ENCODE results near the gene NEDD4L.

DNA sequence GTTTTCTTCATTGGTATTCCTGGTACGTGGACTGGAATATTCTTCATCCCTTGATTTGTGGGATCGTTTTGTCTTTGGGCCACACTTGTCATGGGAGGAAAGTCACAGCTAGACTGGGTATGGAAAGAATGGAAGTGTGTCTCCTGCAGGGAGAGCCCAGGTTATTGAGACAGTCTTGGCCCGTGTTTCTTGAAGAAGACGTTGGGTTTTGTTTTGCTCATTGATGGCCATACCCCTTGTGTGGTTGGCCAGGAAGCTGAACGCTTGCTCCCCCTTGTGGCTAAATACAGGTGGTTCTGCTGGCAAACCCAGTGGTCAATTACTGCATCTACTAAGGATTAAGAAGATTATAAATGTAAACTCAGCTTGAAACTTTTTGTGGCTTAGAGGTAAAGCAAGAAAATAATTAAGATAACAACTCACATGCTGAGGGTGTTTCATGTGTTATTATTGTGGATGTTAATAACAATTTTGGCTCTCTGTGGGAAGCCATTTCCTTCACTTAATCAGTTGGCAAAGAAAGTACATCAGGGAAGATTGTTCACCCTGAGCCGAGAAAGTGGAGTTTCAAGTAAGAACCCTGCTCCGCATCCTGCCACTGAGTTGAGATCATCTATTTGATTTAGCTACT is 91.8 kb downstream of the NEDD4L start:
- TF ChIP-seq, protein P1, sequence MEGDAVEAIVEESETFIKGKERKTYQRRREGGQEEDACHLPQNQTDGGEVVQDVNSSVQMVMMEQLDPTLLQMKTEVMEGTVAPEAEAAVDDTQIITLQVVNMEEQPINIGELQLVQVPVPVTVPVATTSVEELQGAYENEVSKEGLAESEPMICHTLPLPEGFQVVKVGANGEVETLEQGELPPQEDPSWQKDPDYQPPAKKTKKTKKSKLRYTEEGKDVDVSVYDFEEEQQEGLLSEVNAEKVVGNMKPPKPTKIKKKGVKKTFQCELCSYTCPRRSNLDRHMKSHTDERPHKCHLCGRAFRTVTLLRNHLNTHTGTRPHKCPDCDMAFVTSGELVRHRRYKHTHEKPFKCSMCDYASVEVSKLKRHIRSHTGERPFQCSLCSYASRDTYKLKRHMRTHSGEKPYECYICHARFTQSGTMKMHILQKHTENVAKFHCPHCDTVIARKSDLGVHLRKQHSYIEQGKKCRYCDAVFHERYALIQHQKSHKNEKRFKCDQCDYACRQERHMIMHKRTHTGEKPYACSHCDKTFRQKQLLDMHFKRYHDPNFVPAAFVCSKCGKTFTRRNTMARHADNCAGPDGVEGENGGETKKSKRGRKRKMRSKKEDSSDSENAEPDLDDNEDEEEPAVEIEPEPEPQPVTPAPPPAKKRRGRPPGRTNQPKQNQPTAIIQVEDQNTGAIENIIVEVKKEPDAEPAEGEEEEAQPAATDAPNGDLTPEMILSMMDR (IDR thresholded peaks at IDR 0.05): peak; percentile 77
- no peak for TF ChIP-seq POLR2AphosphoS5 (IDR thresholded peaks at IDR 0.05; ENCODE audit: low read depth, low read length)
